Right renal pelvis (tissue), 4 donors: ENCODE measurements around the gene MAP4K3. TPM values are rescaled to one million over a fixed set of nuclear protein-coding genes. Genes with fewer than 3 reads are reported as not detected.

Experiments used
- DNase-seq, 4 donors: peaks; one replicate each; pipeline ENCODE4 v3.0.0-alpha.2; 2013; ENCODE audit warnings: low read depth in 4 of 4, low spot score in 3 of 4, missing footprints in 1 of 4
- polyA plus RNA-seq, 4 donors: library from polyadenylated mRNA; unstranded; fragments of 120-200 nt; gene quantifications; one replicate each; pipeline ENCODE4 v1.2.1, GENCODE V29; 2013; ENCODE audit not compliant: insufficient read length in 4 of 4

MAP4K3 gene
- polyA plus RNA-seq: 10 to 100 TPM; 59.9 to 96.7 (median 78.7) TPM

- DNase-seq: peak; percentile 88 to 92 (median 92)
These were observed at the start of gene MAP4K3 for GRCh38 chr2:39436592-39437521. Gene MAP4K3 (minus strand): TSS chr2:39437285. CDS start chr2:39436987, 298 bp downstream.

GRCh38 chr2:39486071-39486470 is 49.0 kb upstream of the MAP4K3 start:
- no peak for DNase-seq

GRCh38 chr2:39484620-39485495 is 47.8 kb upstream of the MAP4K3 start:
- no peak for DNase-seq

DNA sequence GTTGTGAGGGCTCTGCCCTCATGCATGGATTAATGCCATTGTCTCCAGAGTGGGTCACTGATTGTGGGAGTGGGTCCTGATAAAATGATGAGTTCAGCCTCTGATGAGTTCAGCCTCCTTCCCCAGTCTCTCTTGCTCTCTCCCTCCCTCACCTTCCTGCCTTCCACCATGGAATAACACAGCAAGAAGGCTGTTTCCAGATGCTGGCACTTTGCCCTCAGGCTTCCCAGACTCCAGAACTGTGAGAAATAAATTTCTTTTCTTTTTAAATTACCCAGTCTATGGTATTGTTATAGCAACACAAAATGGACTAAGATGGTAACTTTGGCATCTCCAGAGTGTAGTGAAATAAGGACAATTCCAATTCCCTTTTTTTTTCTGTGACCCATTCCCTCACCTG is 47.1 kb upstream of the MAP4K3 start:
- no peak for DNase-seq

DNA sequence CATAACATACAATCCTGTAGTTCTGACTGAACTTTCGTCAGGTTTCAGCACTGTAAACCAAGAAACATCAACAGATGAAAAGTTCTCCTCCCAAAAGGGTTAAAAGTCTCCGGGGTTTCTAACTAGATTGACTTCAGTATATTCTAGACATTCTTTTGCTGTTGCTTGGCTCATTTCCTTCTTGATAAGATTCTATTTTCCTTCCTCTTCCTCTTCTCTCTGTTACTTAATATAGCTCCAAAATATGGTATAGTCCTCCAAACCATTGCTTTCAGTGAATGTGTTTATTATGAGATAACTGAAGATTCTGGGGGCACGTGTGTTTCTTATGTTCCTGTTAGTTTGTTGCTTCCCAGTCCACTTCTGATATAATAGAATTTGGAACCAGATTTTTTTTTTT is 46.4 kb upstream of the MAP4K3 start:
- DNase-seq: no peak

DNA sequence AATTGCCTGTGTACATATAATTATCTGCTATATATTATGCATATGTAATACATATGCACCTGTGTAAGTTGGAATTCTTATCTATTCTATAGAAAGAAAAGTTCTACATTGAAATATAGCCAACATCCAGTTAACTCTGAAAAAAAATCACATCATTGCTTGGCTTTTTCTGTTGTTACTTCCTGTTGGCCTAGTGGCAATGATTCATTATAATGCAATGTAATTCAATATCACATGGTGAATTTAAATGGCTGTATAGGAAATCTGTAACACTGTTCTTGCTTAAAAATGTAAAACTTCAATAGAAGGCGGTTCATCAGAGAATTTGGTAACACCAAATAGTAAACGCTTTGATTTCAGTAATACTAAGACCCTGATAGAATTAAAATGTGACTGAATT is 44.5 kb upstream of the MAP4K3 start:
- DNase-seq: no peak

GRCh38 chr2:39479696-39480095 is 42.6 kb upstream of the MAP4K3 start:
- DNase-seq: no peak

DNA sequence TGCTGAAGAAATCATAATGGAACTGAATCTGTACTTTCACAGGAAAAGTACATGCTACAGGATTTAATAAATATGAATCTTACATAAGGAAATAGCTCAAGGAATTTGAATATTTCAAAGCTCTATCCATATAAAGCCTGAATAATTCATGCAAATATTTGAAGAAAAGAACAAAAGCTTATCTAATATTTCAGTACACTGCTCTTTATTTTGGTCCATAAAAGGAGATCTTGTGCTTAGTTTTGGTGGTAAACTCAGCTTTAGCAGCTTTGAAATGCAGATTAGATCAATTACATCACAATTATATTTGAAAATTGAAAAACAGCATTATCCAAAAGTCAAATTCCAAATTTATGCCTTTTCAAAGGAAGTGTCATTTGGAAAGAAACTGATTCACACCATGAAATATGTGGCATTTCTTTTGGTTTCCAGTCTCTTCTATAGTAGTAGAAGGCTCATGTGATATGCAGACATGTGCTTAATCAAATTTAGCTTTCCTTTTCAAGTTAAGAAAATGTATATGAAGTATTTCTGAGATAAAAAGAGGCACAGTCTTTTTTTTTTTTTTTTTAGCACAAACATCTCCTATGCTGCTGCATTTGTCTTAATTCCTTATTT is 42.1 kb upstream of the MAP4K3 start:
- DNase-seq: no peak

- DNase-seq: no peak
These were observed 39.4 kb upstream of the MAP4K3 start for GRCh38 chr2:39476524-39476923.

DNA sequence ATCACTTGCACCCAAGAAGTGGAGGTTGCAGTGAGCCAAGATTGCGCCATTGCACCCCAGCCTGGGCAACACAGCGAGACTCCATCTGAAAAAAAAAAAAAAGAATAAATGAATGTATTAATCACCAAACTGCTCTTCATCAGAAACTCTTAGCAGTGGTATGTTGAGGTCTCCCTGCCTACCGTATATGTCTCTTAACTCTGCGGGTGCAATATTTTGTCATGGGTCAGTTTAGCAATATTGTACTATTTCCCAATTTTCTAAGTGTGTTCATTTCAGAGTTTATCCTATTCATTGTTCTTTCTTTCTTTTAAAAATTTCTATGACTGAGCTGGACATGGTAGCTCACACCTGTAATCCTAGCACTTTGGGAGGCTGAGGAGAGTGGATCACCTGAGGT is 37.9 kb upstream of the MAP4K3 start:
- DNase-seq: no peak

DNA sequence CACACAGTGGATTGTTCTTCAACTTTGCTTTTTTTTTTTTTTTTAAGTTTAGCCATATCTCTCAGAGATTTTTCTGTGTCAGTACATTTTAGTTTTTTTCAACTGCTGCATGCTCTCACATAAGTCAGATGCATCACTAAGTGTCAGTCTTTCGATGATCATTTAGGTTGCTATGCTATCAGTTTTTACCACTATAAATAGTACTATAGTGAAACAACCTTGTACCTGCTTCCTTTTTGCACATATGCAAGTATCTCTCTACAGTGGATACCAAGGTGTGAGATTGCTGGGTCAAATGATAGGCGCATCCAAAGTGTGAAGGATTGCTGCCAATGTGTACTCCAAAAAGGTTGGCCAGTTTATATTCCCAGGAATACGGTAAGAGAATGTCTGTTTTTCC is 33.5 kb upstream of the MAP4K3 start:
- no peak for DNase-seq

DNA sequence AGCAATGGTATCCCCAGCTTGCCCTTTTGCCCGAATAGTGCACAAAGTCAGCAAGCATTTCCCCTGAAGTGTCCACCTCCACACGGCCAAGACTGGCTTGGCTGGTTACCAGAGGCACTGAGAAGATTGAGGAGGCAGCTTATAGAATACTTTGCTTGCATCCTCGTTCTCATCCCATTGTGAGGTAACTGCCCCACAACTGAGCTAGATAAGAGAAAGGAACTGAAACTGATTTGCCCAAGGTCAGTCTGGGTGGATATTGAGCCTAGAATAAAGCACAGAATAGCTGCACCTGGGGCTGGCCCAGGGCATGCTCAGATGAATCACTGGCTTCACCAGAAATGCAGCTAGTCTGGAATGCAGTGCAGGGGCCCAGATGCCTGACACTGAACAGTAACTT is 32.7 kb upstream of the MAP4K3 start:
- no peak for DNase-seq

- DNase-seq: no peak
These were observed 31.7 kb upstream of the MAP4K3 start for GRCh38 chr2:39468579-39469451.

GRCh38 chr2:39466311-39466710 is 29.2 kb upstream of the MAP4K3 start:
- no peak for DNase-seq

DNA sequence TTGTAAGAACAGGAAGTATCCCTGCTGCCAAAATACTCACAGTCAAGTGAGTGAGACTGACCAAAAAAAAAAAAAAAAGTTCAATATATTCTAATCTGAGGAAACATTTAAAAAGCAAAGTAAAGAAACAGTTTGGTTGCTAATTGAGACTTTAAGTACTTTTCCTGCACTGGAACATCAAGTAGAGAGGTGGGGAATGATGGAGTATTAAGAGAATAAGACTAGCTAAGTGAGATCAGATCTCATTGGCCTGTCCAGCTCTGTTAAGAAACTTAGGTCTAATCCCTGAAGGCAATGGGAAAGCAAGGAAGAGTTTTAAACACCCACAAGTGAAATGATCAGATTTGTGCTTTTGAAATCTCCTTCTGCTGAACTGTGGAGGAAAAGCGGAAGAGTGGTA is 27.8 kb upstream of the MAP4K3 start:
- no peak for DNase-seq

- DNase-seq: no peak
These were observed 18.7 kb upstream of the MAP4K3 start for GRCh38 chr2:39455826-39456225.

- DNase-seq: no peak
These were observed 15.3 kb upstream of the MAP4K3 start for GRCh38 chr2:39452396-39452795.

- DNase-seq: no peak
These were observed 14.9 kb upstream of the MAP4K3 start for GRCh38 chr2:39451954-39452353.

DNA sequence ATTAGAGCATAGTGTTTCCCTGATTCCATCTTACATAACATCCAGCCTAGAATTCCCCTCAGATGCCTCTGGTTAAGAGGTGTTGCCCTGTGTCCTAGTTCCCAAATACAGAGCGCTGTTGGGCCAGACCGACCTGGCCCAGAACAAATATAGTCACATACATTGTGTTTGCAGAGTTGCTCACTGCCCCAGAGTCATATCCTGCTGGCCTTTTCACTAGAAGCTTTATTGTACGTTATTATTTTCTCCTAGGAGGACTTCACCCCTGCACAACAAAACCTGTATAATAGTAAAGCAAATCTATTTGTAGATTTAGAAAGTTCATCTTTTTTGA is 11.1 kb upstream of the MAP4K3 start:
- DNase-seq: no peak
